Adrenal gland (tissue), 12 donors: ENCODE data around the gene SCO2. TPM values are rescaled to one million over a fixed set of nuclear protein-coding genes. Genes with fewer than 3 reads are reported as not detected.

ENCODE experiments used
- DNase-seq, 7 donors: peaks; one replicate each; pipeline ENCODE4 v3.0.0-alpha.2; 2019 to 2020
- H3K27ac ChIP-seq, 5 donors: fragments of 200-600 bp; sonication (generic) in 4 of 5; 1 replicate in 3 of 5; 2 replicates in 2 of 5; pipeline versions ENCODE4 v1.5.1 to v1.8.0; 2016 to 2020; ENCODE audit warnings: mild to moderate bottlenecking in 1 of 5
- H3K27me3 ChIP-seq: fragments of 200-600 bp; 2 replicates; pipeline ENCODE4 v1.8.0; 2021
- H3K36me3 ChIP-seq, 2 donors: fragments of 200-600 bp; replicated peaks in 1 of 2; 1 replicate in 1 of 2; 2 replicates in 1 of 2; pipeline versions ENCODE4 v1.5.1 to v1.8.0; 2018 to 2022
- H3K4me1 ChIP-seq, 2 donors: fragments of 200-600 bp; replicated peaks in 1 of 2; 1 replicate in 1 of 2; 2 replicates in 1 of 2; pipeline versions ENCODE4 v1.5.1 to v1.8.0; 2018 to 2021
- H3K4me3 ChIP-seq, 4 donors: fragments of 200-600 bp; sonication (generic) in 3 of 4; one replicate each; pipeline ENCODE4 v1.5.1; 2016 to 2018
- H3K9me3 ChIP-seq, 3 donors: fragments of 200-600 bp; sonication (generic) in 1 of 3; replicated peaks in 1 of 3; 1 replicate in 2 of 3; 2 replicates in 1 of 3; pipeline versions ENCODE4 v1.5.1 to v1.8.0; 2016 to 2021
- POLR2A ChIP-seq, 2 donors: fragments of 450-650 bp; IDR thresholded peaks; one replicate each; pipeline ENCODE4 v1.6.1; 2017; ENCODE audit warnings: antibody characterized with exemption in 2 of 2, mild to moderate bottlenecking in 2 of 2, moderate library complexity in 1 of 2
- WGBS, 4 donors: extraction: QIAGEN DNeasy Blood & Tissue Kit in 2 of 4; methylation state at CpG; one replicate each; pipeline versions ENCODE4 v1.1.5 to v1.1.7; 2013 to 2017; 5-methylcytosine and 5-hydroxymethylcytosine counted together
- intact Hi-C, 2 donors: fragments of 100-400 bp; cut with DNase I; formaldehyde crosslinking; loops; one replicate each; pipeline versions ENCODE4 v1.14.1 to v1.15.0; 2022 to 2023
- polyA plus RNA-seq, 3 donors: library from polyadenylated mRNA; stranded (reverse); fragments of 200-250 nt in 2 of 3; fragments of 350-450 nt in 1 of 3; fragmentation: Illumina TruSeq in 1 of 3; extraction: RNeasy Lipid Tissue Mini Kit (QIAGEN cat#74804) in 1 of 3; gene quantifications; one replicate each; pipeline ENCODE4 v1.2.3, GENCODE V29; 2013 to 2014
- total RNA-seq, 9 donors: library from RNA; depleted of rRNA in 4 of 9; stranded (reverse); fragments of >200 nt in 4 of 9; fragments of 120-200 nt in 1 of 9; fragmentation: NEBNext Ultra II Directional in 1 of 9; extraction: Animal tissue kit (Norgen Biotek cat#: 25700) in 1 of 9; gene quantifications; one replicate each; pipeline versions ENCODE4 v1.1.0 to v1.2.4, GENCODE V29; 2013 to 2023
- TF ChIP-seq, protein P1 (sequence below), 6 experiments: fragments of 450-650 bp in 4 of 6; fragments of 200-600 bp in 2 of 6; sonication (generic) in 1 of 6; IDR thresholded peaks; 1 replicate in 5 of 6; 2 replicates in 1 of 6; pipeline versions ENCODE4 v1.5.1 to v1.8.0; 2016 to 2021; ENCODE audit warnings: antibody characterized with exemption in 6 of 6, mild to moderate bottlenecking in 2 of 6, moderate library complexity in 1 of 6
- donor health status: healthy with polysubstance abuse.
- donor health status: Bipolar disorder and iron deficiency.
- donor health status: DM: yes; HTN: yes; CAD: no.
- donor health status: DM: no; HTN: no; CAD: no.
- donor health status: DM: no; HTN: no; CAD: no.
- donor health status: DM: yes; HTN: yes; CAD: no.

SCO2 gene
- total and polyA plus RNA-seq, 12 donors: 0.78 to 7.8 (median 1.7) TPM; not detected in 3

DNA sequence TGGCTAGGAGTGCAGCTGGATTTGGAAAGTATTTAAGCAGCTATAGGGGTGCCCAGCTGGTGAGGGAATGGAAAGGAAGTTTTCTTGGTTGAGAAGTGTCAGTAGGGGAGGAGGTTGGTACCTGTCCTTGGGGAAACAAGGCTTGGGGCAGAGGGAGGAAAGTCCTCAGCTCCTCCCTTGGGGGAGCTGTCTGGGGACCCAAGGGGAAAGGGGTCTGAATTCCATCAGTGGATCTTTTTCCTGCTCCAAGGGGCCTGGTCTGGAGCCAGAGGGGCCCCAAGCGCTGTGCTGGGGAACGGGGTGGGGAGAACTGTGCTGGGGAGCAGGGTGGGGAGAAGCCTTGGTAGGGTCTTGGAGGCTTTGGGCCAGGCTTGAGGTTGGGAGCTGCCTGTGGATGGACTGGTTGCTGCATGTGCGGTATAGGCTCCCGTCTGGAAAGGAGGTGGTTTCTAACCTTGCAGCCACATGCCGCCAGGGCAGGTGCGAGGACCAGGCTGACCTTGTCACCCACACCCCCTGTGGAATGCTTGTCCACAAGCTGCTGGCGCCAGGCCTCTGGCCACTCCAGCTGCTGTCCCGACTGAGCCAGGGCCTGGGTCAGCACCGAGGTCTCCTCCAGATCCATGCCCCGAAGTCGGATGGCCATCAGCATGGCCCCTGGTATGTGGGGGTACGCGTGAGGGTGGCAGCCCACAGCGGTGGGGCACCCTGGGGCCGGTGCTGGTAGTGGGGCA is 3.5 kb upstream of the SCO2 start:
- Histone ChIP-seq H3K9me3 (no peaks in the 10 kb centered on the region), H3K4me1 (peaks cover 37 to 42% of the 10 kb centered on the region in 2 donors), H3K27ac (peak overlapping the region in 3 of 5 donors; percentile 77 to 95 (median 91)), H3K36me3 (peaks cover 0 to 2% of the 10 kb centered on the region in 2 donors), H3K27me3 (no peaks in the 10 kb centered on the region), H3K4me3 (peak overlapping the region in 1 of 4 donors; percentile 69)
- WGBS, 4 donors: 47 to 100% (median 55%) methylated on average over 1 to 15 of the region's 15 CpGs
- TF ChIP-seq, protein P1, sequence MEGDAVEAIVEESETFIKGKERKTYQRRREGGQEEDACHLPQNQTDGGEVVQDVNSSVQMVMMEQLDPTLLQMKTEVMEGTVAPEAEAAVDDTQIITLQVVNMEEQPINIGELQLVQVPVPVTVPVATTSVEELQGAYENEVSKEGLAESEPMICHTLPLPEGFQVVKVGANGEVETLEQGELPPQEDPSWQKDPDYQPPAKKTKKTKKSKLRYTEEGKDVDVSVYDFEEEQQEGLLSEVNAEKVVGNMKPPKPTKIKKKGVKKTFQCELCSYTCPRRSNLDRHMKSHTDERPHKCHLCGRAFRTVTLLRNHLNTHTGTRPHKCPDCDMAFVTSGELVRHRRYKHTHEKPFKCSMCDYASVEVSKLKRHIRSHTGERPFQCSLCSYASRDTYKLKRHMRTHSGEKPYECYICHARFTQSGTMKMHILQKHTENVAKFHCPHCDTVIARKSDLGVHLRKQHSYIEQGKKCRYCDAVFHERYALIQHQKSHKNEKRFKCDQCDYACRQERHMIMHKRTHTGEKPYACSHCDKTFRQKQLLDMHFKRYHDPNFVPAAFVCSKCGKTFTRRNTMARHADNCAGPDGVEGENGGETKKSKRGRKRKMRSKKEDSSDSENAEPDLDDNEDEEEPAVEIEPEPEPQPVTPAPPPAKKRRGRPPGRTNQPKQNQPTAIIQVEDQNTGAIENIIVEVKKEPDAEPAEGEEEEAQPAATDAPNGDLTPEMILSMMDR (IDR thresholded peaks at IDR 0.05): no peak
- peak in 1 of 2 donors; percentile 15 for TF ChIP-seq POLR2A (IDR thresholded peaks at IDR 0.05)
- DNase-seq: peak in 4 of 7 donors; percentile 29 to 61 (median 52)
- intact Hi-C loops: no loop called here

DNA sequence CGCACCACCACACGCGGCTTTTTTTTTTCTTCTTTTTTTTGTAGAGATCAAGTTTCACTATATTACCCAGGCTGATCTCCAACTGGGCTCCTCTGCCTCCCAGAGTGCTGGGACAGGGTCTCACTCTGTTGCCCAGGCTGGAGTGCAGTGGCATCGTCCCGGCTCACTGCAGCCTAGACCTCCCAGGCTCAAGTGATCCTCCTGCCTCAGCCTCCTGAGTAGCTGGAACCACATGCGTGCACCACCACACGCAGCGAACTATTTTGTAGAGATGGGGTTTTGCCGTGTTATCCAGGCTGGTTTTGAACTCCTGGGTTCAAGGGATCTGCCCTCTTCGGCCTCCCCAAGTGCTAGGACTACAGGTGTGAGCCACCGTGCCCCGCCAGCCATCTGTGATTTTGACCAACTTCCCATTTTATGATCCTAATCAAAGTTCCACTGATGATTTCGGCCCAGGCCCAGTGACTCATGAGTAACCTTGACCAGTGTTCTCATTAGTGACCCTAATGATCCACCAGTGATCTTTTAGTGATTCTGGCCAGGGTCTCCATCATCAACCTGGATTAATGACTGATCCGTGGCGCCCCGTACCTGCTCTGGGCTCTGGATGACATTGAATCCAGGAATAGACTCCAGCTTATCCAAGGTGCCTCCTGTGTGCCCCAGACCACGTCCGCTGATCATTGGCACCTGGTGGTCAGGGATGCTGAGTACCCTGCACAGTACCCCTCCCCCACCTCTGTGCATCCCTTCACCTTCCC is 2.7 kb upstream of the SCO2 start:
- Histone ChIP-seq H3K4me1 (peaks cover 37 to 41% of the 10 kb centered on the region in 2 donors), H3K9me3 (no peaks in the 10 kb centered on the region), H3K4me3 (peak overlapping the region in 1 of 4 donors; percentile 69), H3K36me3 (peaks cover 0 to 10% of the 10 kb centered on the region in 2 donors), H3K27me3 (no peaks in the 10 kb centered on the region), H3K27ac (peak overlapping the region in 2 of 5 donors; percentile 91 to 95)
- intact Hi-C loops: no loop called here
- WGBS, 4 donors: 70 to 78% (median 75%) methylated on average over 16 to 18 of the region's 18 CpGs
- DNase-seq: peak in 1 of 7 donors; percentile 49
- TF ChIP-seq, protein P1 (IDR thresholded peaks at IDR 0.05): no peak
- no peak for TF ChIP-seq POLR2A (IDR thresholded peaks at IDR 0.05)

DNA sequence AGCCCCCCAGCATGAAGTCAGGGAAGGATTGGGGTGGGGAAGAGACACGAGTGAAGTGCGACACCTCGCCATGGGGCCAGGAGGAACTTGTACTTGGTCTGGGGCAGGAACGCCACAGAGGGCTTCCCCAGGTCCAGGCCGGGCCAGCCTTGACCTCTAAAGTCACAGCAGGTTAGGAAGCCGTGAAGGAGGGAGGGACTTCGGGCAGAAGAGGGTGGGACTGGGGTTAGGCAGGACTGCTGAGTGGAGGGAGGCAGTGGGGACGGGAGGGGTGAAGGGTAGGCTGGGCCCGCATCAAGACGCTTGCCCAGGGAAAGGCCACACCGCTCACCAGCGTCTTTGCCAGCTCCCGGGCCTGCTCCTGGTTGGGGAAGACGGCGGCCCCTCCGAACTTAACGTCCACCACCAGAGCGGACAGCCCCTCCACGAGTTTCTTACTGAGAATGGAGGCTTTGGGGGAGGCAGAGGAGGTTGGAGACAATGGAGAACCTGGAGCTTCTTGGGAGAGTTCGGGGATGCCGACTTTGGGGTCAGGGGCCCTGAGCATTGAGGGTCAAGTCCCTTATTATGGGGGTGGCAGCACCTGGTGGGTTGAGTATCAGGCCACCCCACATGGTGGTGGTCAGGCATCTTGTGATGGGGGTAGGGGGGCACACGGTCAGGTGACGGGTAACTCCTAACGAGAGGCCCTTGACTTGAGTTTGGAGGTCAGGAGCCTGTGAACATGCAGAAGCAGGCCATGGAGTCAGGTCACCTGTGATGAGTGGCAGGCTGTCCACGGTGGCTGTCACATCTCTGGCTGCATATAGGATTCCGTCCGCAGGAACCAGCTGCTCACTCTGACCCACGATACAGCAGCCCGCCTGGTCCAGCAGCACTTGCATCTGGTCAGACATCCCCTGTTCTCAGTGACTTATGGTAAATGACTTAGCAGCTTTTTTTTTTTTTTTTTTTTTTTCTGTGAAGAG is 1.7 kb upstream of the SCO2 start:
- WGBS, 4 donors: 47 to 56% (median 52%) methylated on average over 14 to 29 of the region's 29 CpGs
- no peaks in the 10 kb centered on the region for H3K9me3 ChIP-seq
- peaks cover 36 to 37% of the 10 kb centered on the region in 2 donors for H3K4me1 ChIP-seq
- TF ChIP-seq POLR2A (IDR thresholded peaks at IDR 0.05): peak in 1 of 2 donors; percentile 6
- TF ChIP-seq, protein P1 (IDR thresholded peaks at IDR 0.05): no peak
- intact Hi-C loops: no loop called here
- peaks cover 0 to 20% of the 10 kb centered on the region in 2 donors for H3K36me3 ChIP-seq
- DNase-seq: peak; percentile 48 to 72 (median 67)
- H3K4me3 ChIP-seq: peak overlapping the region in 3 of 4 donors; percentile 26 to 83 (median 51)
- peak overlapping the region in 4 of 5 donors; percentile 85 to 97 (median 90) for H3K27ac ChIP-seq
- no peaks in the 10 kb centered on the region for H3K27me3 ChIP-seq
